HS-5 (cell line): ENCODE data around the gene SNX17.
"Not testable (repeated sequence)": the region's sequence is repeated elsewhere in the genome, so short reads cannot be mapped to it uniquely, and the experiment has no call there.

ENCODE experiments used
- DNase-seq: peaks from one replicate; pipeline ENCODE4 v3.0.0-alpha.2; 2012; ENCODE audit warnings: low read depth

SNX17 gene, protein sequence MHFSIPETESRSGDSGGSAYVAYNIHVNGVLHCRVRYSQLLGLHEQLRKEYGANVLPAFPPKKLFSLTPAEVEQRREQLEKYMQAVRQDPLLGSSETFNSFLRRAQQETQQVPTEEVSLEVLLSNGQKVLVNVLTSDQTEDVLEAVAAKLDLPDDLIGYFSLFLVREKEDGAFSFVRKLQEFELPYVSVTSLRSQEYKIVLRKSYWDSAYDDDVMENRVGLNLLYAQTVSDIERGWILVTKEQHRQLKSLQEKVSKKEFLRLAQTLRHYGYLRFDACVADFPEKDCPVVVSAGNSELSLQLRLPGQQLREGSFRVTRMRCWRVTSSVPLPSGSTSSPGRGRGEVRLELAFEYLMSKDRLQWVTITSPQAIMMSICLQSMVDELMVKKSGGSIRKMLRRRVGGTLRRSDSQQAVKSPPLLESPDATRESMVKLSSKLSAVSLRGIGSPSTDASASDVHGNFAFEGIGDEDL

DNA sequence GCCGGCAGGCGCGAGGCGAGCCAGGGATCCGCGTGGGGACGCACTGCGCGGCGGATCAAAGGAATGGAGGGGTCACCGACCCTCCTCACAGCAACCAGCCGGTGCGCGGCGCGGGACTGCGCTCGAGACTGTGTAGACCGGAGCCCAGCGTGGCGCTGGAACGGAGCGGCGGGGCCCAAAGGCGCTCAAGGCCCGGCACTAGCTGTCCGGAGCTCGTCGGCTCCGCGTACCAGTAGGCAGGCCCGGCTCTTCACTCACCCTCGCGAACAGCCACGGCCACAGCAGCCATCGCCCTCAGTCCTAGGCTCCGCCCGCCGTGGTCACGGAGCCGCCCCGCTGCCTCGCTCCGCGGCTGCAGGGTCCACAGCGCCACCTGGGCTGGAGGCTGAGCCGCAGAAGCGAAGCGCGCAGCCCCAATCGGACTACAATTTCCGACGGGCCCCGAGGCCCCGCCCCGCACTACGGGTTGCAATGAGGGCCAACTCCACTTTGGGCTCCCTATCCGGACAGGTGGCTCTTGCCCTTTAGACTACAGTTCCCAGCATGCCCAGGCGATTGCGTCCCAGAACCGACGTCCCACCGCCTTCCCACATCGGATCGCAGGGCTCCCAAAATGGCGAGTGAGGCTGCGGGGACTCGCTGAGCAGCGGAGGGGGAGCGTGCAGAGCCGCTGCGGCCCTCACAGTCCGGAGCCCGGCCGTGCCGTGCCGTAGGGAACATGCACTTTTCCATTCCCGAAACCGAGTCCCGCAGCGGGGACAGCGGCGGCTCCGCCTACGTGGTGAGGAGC is at the start of gene SNX17, which contains the start of gene EIF2B4:
SNX17 (plus strand) TSS at position 591 of the 790 bp plus-strand sequence; CDS start at position 719, 128 bp downstream.
EIF2B4 (minus strand) TSS at position 313 of the 790 bp plus-strand sequence; CDS start at position 289, 24 bp downstream.
- DNase-seq = peak; percentile 96

DNA sequence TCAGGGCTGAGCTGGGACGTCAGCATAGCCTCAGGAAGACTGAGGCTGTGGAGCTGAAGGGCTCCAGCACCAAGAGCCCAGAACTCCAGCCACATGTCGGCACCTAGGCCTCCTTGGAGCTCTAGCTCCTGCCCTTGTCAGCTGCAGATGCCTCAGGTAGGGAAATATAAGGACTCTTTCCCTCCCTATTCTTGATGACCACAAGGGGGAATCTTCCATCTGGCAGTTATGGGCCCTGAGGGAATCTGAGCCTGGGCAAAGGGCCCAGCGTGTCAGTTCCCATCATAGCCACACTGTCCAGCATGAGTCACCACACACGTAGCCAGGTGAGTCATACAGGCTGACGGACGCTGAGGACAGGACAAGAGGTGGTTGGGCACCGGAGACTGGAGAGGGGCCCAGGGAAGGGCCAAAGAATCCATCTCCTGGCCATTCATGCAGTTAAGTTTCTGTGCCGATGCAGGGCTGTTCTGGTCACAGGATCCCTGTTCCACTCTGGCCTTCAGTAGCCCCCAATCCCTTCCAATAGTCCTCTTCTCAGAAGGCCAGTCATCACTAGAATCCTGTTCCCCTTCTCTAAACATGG is 49.4 kb upstream of the SNX17 start:
- DNase-seq = peak; percentile 98

DNA sequence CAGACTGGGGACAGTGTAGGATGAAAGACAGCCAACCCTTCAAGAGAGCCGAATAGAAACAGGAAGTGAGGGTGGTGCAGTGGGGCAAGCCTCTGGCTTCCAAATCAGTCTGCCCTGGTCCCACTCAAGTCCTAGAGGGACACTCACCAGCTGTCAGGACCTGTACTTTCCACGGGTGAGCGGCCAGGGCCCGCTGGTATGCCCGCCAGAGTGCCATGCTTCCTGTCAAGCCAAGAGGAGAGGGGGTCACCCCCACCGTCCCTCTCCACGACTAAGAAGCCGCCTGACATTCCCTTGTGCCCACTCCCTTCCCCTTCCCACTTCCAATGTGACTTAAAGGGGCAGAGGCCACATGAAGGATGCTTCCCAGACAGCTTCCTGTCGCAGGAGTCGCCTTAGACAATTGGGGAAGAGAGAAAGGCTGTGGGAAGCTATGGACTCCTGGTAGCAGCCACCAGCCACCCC is 48.1 kb upstream of the SNX17 start:
- no peak for DNase-seq

DNA sequence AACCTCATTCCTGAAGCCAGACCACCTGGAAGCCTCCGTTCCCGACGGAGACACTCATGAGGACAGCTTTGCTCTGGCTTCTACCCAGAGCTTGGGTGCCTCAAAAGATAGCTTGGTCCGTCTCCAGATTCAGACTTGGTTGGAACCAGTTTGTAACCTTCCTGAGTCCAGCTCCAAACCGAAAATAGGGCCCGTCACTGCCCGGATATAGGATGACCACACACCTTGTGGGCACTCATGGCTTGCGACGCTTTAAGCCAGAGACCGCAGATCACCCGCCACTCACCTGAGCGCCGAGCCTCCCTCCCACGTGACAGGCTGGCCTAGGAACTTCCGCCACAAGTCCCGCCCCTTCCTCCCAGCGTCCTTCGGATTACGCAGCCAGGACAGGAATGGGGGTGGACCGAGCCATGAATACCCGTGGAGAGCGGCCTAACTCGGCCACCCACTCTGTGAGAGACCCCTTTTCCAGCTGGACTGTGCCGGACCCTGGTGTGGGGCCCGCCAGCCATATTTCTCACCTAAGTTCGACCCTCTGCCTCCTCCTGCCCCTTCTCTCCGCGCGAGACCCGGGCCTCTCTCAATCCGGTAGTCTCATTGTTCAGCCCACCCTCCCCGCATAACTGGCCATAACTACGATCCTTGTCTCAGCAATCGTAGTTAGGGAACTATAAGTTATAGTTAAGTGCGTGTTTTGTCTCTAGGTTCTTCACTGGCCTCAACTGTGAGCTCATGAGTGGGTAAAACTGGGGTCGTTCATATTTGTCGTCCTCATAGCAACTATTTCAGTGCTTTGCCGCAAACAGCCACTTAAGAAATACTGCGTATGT is 47.4 kb upstream of the SNX17 start, which contains the start of gene MPV17:
MPV17 (minus strand) TSS at position 332 of the 830 bp plus-strand sequence. CDS start 580 bp downstream, outside the sequence.
- peak; percentile 59 for DNase-seq

DNA sequence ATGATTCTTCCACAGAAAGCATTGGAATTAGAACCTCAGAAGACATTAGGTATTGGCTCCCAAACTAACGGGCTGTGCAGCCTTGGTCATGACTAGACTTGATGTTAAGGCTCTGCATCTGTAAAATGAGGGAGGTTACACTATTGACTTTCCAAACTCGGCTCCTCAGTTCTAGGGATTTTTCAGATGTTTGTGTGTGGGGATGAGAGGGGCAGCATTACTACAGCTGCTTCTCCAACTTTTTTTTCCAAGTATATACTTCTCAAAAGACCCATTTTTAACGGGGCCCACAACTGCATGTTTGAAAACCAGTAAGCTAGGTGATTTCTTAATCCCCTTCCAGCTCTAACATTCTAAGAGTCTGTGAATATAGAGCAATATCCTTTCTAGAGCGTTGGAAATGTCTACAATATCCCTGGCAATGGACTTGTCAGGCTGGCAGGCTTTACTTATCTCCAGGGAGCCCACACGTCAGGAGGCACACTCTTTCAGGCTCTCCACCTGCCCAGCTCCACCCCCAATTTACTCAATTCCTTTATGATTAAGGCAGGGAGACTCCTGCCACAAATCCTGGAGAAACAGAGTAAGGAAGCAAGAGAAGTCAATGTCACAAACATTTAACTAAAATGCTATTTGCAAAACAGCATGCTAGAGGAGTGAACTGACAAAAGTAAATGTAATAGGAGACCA is 46.7 kb upstream of the SNX17 start:
- DNase-seq = no peak

DNA sequence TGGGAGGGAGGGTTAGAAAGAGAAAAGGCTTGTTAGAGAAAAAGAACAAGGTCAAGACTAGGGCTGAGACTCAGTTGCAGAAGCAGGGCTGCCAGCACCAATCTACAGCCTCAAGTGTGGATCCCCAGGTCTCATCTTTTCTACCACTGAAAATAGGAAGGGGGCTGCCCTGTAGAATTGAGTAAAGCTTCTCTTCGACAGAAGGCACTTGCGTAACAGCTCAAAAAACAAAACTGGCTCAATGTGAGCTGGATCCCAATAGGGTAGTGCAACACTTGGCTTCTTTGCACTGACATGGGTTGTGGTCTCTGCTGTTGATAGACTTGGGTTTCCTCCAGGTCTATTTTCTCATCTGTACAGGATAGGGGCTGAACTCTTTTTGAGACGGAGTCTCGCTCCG is 45.7 kb upstream of the SNX17 start:
- no peak for DNase-seq

DNA sequence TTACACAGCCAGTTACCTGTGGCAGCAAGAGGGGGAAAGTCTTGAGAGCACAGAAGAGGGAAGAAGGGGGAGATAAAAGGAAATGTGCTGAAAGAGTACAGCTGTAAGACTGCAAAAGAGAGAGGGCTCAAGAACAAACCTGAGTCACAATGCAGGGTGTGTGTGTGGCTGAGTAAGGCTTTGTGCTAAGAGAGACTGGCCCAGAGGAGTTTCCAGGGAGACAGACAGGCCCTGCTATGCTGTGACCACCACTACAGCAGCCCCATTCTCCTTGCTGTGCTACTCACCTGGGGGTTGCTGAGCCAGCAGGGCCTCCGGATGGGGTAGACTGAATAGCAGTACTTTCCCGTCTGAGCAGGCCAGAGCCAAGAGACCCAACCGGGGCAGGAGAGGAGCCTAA is 35.1 kb upstream of the SNX17 start:
- DNase-seq = no peak

DNA sequence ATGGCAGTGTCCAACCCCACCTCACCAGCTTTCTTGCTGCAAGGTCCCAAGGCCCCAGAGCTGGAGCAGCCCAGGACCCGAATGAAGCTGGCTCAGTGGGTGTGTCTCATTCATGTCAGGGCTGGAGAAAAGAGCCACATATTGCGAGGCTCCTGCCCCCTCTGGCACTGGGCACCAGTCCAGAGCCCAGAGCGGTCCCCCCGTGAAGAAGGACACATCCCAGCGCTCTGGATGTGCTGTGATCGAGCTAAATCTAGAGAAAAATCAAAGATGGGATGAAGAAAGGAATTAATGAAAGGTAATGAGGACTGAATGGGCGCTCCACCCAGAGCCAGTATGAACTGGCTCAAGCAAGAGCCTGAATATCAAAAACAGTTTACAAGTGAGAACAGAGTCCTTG is 34.2 kb upstream of the SNX17 start:
- no peak for DNase-seq

DNA sequence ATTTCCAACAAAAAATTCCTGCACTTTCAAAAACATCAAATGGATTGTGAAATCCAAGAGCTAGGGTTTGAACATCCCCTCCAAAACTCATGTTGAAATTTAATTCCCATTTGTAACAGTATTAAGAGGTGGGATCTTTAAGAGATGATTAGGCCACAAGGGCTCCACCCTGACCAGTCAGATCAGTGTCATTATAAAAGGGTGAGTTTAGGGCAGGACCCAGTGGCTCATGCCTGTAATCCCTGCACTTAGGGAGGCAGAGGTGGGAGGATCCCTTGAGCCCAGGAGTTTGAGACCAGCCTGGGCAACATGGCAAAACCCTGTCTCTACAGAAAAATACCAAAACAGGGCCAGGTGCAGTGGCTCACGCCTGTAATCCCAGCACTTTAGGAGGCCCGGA is 22.8 kb upstream of the SNX17 start:
- DNase-seq = no peak

DNA sequence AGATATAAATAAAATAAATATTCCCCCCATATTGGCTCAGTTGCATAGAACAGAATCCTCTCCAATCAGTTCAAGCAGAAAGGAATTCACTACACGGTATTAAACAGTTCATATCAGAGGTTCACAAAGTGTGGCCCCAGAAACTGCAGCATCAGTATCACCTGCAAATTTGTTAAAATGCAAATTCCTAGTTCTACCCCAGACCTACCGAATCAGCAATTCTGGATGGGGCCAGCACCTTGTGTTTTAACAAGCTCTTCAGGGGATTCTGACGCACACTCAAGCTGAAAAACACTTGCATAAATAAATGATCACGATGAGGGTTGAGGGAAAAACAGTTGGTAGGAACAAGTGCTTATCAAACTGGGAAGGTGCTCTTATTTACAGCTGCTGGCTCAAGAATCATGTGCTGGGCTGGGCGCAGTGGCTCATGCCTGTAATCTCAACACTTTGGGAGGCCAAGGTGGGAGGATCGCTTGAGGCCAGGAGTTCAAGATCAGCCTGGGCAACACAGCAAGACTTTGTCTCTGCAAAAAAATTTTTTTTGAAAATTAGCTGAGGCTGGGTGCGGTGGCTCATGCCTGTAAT is 20.2 kb upstream of the SNX17 start:
- no peak for DNase-seq

DNA sequence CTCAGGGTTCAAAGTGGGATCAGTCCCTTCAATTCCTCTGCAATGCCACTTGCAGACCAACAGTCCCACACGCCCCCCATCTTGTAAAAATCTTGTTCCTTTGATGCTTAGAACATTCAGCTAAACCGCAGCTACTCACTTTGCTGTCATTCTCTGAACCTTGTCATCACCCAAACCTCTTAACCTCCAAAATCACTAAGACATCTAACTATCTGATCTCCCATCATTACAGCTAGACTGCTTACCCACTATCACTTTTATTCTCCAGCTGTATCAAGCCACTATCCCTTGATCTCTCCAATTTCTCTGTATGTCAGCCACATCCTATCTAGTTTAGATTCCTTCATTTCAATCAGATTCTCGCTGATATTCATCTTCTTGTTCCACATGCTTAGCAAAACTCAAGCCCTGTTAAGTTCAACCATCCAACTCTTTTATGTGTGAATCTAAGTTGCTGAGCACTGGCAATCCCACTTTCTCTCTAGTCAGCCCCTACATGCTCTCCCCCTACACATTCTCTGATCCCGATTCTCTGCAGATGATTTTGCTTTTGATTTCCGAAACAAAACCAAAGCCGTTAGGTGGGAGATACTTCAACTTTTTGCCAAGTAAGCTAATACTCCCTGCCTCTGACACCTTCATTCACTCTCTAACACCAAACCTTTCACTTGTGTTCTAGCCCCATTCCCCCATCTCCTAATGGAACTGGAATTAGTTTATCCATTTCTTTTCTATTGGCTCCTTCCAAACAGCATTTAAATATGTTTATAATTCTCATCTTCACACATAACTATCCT is 18.4 kb upstream of the SNX17 start:
- no peak for DNase-seq

DNA sequence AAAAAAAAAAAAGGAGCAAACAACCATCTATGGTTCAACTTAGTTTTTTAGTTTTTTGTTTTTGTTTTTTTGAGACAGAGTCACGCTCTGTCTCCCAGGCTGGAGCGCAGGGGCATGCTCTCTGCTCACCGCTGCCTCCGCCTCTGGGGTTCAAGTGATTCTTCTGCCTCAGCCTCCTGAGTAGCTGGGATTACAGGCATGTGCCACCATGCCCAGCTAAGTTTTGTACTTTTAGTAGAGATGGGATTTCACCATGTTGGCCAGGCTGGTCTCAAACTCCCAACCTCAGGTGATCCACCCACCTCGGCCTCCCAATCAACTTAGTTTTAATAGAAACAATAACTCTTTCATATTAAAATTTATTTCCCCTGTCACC is 17.0 kb upstream of the SNX17 start:
- not testable (repeated sequence) for DNase-seq

DNA sequence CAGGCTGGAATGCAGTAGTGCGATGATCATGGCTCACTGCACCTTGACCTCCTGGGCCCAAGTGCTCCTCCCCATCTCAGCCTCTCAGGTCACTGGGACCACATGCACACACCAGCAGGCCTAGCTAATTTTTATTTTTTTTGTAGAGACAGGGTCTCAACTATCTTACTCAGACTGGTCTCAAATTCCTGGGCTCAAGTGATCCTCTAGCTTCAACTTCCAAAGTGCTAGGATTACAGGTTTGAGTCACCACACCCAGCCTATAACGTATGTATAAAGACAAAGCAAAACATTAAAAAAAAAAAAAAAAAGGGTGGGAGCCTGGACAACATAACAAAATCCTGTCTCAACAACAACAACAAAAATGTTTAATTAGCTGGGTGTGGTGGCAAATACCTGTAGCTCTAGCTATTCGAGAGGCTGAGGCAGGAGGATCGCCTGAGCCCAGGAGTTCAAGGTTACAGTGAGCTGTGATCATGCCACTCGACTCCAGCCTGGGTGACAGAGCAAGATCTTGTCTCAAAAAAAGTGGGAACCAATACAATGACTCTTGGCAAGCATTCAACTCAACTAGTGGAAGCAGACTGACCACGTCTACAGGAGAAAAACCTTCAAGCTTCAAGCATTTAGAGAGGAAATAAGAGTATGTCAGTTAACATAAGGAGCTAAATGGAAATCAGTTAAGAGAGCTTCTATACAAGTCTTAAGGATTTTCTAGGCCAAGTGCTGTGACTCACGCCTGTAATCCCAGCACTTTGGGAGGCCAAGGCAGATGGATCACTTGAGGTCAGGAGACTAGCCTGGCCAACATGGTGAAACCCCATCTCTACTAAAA is 16.4 kb upstream of the SNX17 start:
- no peak for DNase-seq

DNA sequence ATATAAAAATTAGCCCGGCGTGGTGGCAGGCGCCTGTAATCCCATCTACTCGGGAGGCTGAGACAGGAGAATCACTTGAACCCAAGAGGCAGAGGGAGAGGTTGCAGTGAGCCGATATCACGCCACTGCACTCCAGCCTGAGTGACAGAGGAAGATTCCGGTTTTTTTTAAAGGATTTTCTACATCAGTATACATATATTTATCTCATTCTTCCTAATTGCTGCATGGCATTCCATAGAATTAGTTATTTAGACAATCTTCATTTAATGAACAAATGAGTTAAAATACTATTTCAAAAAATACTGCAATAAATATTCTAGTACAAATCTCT is 15.9 kb upstream of the SNX17 start:
- no peak for DNase-seq

DNA sequence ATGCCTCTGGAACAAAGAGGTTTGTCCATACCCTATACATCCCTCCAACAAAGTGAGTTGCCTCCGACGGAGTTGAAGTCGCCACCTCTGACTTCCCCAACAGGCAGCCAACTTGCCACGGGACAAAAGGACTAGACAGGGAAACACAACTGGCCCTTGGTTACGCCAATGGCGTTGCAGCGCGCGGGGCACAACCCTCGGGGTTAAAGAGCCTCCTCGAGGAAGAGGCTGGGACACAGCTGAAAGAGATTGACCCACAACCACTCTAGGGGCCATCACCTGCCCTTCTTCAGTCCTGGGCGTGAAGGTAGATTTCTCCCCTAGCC is 14.4 kb upstream of the SNX17 start:
- no peak for DNase-seq

DNA sequence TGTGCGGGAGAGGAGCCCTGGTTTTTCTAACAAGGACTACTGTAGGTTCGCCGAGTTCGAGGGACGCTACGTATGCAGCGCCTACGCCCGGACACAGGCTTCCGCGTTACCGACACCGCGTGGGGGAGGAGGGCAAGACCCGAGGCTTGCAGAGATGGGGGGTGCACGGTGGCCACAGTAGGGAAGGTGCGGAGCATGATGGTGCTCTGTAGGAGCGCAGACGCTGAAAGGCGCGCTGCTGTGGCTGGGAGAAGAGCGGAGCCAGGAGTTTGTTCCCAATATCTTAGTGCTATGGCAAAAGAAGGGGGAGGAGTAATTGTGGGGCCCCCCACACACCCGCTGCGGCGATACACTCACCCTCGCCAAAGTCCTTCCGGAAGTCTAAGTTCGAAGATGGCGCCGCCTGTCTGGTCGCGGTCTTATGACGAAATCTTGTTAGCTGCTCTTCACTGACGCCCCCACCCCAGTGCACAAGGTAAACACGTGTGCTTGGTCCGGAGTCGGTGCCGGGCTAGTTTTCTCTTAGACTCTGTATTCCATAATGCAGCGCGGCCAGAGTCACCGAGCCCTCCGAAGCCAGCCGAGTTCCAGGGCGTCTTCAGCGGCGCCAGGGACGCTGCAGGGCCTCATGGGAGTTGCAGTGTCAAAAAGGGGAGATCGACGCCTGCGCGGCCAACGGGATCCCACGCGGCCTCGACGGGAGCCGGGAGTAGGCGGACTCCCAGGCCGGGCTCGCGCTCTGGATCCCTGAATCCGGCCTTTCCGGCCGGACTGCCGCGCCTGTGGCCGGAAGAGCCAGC is 13.8 kb upstream of the SNX17 start, which contains the start of gene GTF3C2:
GTF3C2 (minus strand) TSS at position 383 of the 800 bp plus-strand sequence. CDS start 13,210 bp downstream, outside the sequence.
- peak; percentile 95 for DNase-seq

DNA sequence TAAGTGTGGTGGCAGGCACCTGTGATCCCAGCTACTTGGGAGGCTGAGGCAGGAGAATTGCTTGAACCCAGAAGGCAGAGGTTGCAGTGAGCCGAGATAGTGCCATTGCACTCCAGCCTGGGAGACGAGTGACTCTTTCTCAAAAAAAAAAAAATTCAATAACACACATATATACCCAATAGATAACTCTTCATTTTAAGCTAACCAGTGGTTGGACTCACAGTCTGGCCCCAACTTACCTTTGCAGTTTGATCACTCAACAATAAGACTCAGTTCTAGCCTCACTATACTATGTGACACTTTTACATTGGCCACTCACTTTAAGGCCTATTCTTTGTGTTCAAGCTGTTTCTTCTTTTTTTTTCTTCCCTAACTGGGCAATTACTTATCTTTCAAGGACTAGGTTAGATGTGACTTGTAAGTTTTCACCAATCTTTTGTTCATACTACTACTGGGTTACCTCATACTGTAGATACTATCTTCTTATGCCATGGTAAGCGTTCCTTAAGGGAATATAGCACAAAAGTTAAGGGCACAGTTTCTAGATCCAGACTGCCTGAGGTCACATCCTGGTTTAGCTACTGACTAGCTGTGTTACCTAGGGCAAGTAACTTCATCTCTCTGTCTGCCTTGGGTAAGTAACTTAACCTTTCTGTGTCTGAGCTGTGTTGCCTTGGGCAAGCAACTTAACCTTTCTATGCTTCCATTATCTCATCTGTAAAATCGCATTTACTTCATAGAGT is 7.6 kb upstream of the SNX17 start:
- DNase-seq = no peak
